ENCODE data around the gene PARD3.
"Not testable (repeated sequence)": the region's sequence is repeated elsewhere in the genome, so short reads cannot be mapped to it uniquely, and the experiment has no call there.

The PARD3 gene

GRCh38 chr10:34815185-34816084, at the start of gene PARD3:
TSS of gene PARD3 (minus strand) at chr10:34815296. CDS start at chr10:34814995, 301 bp downstream.
- DNase-seq = no peak

GRCh38 chr10:34864149-34865067, 49.3 kb upstream of the PARD3 start:
- no peak for DNase-seq

- no peak for DNase-seq
These were observed 47.8 kb upstream of the PARD3 start for GRCh38 chr10:34862892-34863291.

GRCh38 chr10:34861293-34862021, 46.4 kb upstream of the PARD3 start:
- no peak for DNase-seq

- DNase-seq = no peak
These were observed 44.1 kb upstream of the PARD3 start for GRCh38 chr10:34859170-34859569.

GRCh38 chr10:34858003-34858402, 42.9 kb upstream of the PARD3 start:
- DNase-seq = no peak

GRCh38 chr10:34854147-34854601, 39.1 kb upstream of the PARD3 start:
- no peak for DNase-seq

- no peak for DNase-seq
These were observed 38.3 kb upstream of the PARD3 start for GRCh38 chr10:34853357-34853756.

GRCh38 chr10:34850558-34850957, 35.5 kb upstream of the PARD3 start:
- no peak for DNase-seq

- no peak for DNase-seq
These were observed 34.9 kb upstream of the PARD3 start for GRCh38 chr10:34850036-34850435.

- no peak for DNase-seq
These were observed 30.0 kb upstream of the PARD3 start for GRCh38 chr10:34845070-34845469.

- DNase-seq = no peak
These were observed 29.4 kb upstream of the PARD3 start for GRCh38 chr10:34844448-34844847.

- not testable (repeated sequence) for DNase-seq
These were observed 28.4 kb upstream of the PARD3 start for GRCh38 chr10:34843470-34843869.

GRCh38 chr10:34838366-34838900, 23.3 kb upstream of the PARD3 start:
- no peak for DNase-seq

- no peak for DNase-seq
These were observed 20.9 kb upstream of the PARD3 start for GRCh38 chr10:34835908-34836508.

GRCh38 chr10:34834274-34834673, 19.2 kb upstream of the PARD3 start:
- no peak for DNase-seq

- no peak for DNase-seq
These were observed 15.2 kb upstream of the PARD3 start for GRCh38 chr10:34830217-34830822.

- DNase-seq = no peak
These were observed 12.0 kb upstream of the PARD3 start for GRCh38 chr10:34826857-34827766.

- no peak for DNase-seq
These were observed 11.1 kb upstream of the PARD3 start for GRCh38 chr10:34826221-34826620.

GRCh38 chr10:34825414-34825813, 10.3 kb upstream of the PARD3 start:
- no peak for DNase-seq

GRCh38 chr10:34824870-34825269, 9.8 kb upstream of the PARD3 start:
- no peak for DNase-seq
